ENCODE results near the gene RASGRF2.
"Not testable (repeated sequence)": the region's sequence is repeated elsewhere in the genome, so short reads cannot be mapped to it uniquely, and the experiment has no call there.

The RASGRF2 gene

DNA sequence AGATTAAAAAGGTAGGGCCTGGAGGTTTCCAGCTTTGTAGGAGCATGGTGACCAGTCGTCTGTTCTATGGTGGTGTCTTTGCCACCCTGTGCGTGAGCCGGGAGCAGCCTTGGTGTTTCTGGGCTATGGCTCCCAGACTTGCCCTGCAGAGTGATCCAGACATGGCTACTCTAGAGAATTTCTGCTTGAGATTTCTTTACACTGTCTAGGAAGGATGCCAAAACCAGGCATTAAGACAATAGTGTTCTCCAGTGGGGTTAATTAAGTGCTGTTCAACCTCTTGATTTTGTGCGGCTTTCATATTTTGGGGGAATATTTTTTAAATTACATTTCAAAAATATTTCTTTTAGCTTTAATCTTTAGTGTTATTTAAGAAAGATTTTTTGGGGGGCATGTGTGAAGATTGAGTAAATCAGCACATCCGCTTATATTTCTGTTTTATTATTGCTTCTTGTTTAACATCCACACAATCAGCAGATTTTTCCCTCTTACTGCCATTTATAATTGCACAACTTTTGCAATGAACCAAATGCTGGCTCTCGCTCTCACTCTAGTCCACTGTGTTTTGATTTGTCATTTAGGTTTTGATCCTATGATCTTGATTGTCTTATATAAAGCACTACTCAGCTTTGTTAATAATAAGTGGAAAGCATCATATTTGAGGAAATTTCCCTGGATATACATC lies 110.5 kb downstream of the RASGRF2 start:
- no peak for DNase-seq (ENCODE audit: low read depth in 2 of 2)

GRCh38 chr5:81075041-81075440 lies 114.9 kb downstream of the RASGRF2 start:
- DNase-seq (ENCODE audit: low read depth in 2 of 2), result no peak

- no peak for DNase-seq (ENCODE audit: low read depth in 2 of 2)
These were observed 116.9 kb downstream of the RASGRF2 start for GRCh38 chr5:81077105-81077504.

- DNase-seq (ENCODE audit: low read depth in 2 of 2), result no peak
These were observed 118.8 kb downstream of the RASGRF2 start for GRCh38 chr5:81078930-81079329.

DNA sequence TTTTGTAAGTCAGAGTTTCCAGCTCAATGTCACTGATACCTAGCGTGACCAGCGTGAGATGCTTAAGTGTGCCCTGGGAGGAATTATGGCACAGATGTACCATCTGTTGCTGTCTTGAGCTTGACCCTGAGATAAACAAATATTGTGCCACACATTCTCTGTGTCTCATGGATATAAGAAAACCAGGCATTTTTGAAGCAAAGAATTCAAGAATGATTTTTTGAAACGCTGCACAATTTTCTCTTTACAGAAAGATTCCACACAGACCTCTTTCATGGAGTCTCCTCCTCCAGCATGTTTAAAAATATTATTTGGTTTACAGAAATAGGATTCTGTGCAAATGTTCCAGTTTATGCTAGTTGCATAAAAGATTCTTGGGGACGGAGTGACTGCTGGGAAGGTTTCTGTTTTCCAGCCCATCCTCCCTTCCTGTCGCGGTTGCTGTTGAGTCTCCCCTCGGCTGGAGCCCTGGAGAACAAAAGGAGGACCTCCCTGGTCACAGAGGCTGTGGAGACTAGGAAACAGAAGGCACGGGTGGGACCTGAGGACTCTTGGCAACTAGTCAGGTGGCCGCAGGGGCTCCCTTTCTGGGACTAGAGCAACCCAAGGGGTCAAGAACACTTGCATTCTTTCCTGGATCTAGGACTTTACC lies 120.8 kb downstream of the RASGRF2 start:
- DNase-seq (ENCODE audit: low read depth in 2 of 2), result no peak

DNA sequence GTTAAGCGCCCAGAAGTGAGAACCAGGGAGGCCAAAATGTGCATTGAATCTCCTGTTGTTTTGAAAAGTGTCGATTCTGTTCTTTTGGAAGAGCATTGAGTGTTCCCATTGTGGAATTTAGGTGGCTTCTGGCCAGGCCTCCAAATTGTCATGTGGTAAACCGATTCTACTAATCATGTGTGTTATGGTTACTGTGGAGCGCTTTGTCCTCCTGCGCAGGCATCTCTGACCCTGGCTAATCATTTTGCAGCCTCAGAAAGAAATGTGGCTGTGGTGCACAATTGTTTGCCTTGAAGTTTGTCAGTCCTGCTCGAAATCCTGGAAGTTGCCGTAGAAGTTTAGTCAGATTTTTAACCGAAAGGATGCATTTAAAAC lies 121.3 kb downstream of the RASGRF2 start:
- DNase-seq (ENCODE audit: low read depth in 2 of 2), result no peak

DNA sequence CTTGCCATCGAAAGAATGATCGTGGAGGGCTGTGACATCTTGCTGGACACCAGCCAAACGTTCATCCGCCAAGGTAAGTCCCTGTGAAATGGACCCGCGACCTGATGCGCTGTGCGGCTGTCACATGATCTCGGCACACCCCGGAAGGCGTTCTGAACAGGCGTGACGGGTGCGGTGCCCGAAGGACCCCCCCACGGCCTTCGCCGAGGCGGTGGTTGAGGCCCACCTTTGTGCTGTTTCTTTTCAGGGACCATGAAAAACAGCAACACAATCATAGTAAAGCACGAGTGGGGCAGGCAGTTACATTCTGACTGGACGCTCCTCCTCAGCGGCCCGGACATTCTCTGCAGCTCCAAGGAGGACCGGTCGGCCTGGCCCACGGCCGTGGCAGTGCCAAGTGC lies 126.7 kb downstream of the RASGRF2 start:
- DNase-seq (ENCODE audit: low read depth in 2 of 2), result no peak

GRCh38 chr5:81091199-81091598 lies 131.0 kb downstream of the RASGRF2 start:
- DNase-seq (ENCODE audit: low read depth in 2 of 2), result no peak

DNA sequence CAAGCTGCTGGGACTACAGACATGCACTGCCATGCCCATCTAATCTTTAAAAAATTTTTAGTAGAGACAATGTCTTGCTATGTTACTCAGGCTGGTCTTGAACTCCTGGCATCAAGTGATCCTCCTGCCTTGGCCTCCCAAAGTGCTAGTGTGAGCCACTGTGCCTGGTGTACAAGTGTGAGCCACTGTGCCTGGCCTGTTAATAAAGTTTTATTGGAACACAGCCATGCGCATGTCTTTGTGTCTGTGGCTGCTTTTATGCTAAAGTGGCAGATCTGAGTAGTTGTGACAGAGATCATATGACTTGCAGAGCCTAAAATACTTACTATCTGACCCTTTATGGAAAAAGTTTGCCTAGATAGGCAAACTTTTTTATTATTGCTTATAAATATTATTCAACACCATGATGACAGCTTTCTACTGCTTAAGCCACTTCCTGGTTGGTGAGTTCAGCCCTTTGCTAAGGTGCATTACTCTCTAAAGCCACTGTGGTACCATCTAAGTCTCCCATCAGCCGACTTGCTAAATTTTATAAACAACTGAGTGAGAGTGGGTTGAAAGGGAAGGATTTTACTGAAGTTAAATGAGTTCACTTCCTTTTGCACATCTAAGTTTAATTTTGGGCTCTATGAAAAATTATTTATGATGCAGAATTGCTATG lies 133.5 kb downstream of the RASGRF2 start:
- DNase-seq (ENCODE audit: low read depth in 2 of 2), result no peak

GRCh38 chr5:81095835-81096234 lies 135.7 kb downstream of the RASGRF2 start:
- DNase-seq (ENCODE audit: low read depth in 2 of 2), result no peak

DNA sequence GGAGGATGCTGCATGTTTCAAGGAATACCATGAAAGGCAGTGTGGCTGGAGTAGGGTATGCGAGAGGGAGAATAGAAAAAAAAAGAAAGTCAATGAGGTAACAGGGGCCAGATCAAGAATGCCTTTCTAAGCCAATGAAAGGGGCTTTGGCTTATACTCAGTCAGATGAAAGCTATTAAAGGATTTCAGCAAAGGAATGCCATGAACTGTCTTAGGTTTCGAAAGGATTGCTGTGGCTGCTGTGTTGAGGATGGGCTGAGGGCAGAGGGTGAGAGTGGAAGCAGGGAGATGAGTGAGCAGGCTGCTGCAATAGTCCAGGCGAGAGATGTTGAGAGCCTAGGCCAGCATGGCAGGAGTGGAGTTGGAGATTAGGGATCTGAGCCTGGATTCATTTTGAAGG lies 137.6 kb downstream of the RASGRF2 start:
- no peak for DNase-seq (ENCODE audit: low read depth in 2 of 2)

DNA sequence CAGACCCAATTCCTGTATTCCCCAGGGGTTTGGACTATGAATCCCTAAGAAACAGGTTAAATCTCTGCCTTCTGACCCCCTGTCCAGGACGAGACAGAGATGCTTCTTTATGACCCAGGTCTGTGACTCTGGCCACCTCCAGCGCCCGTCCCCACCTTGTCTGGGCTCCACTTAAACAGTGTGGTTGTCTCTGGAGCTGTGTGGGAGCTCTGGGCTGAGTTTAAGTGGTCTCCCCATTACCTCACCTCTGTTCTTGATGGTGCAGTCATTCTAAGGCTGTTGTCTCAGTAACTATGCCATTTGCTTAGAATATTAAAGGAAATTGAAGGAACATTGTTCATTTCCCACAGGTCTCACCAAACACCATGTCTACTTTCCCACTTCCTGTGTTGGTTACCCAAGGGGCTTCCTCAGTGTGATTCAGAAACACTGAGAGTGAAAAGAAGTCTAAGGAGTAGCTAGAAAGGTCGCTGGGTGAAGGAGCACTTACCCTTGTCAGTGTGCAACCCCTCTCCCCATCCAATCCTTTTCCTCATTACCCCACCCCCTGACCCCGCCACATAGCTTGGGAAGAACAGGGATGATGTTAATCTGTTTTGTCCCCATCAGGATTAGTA lies 145.2 kb downstream of the RASGRF2 start:
- no peak for DNase-seq (ENCODE audit: low read depth in 2 of 2)

DNA sequence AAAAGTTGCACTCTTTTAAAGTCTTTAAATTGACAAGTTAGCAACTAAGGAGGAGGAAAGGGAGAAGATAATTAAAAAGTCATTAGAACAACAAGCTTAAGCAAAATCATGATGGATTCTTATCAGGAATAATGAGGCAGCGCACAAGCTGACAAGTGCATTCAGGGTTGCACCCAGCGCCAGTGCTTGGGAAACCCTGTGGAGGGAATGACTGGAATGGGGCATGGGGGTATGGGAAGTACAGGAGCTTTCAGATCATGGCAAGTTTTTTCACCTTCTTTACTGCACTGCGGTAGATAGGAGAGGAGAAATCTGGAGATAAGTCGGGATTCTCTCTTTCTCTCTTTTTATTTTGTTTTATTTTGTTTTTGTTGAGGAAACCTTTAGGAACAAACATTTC lies 155.1 kb downstream of the RASGRF2 start:
- DNase-seq (ENCODE audit: low read depth in 2 of 2), result no peak

- DNase-seq (ENCODE audit: low read depth in 2 of 2), result no peak
These were observed 157.4 kb downstream of the RASGRF2 start for GRCh38 chr5:81117566-81117965.

- DNase-seq (ENCODE audit: low read depth in 2 of 2), result no peak
These were observed 161.1 kb downstream of the RASGRF2 start for GRCh38 chr5:81121273-81121672.

DNA sequence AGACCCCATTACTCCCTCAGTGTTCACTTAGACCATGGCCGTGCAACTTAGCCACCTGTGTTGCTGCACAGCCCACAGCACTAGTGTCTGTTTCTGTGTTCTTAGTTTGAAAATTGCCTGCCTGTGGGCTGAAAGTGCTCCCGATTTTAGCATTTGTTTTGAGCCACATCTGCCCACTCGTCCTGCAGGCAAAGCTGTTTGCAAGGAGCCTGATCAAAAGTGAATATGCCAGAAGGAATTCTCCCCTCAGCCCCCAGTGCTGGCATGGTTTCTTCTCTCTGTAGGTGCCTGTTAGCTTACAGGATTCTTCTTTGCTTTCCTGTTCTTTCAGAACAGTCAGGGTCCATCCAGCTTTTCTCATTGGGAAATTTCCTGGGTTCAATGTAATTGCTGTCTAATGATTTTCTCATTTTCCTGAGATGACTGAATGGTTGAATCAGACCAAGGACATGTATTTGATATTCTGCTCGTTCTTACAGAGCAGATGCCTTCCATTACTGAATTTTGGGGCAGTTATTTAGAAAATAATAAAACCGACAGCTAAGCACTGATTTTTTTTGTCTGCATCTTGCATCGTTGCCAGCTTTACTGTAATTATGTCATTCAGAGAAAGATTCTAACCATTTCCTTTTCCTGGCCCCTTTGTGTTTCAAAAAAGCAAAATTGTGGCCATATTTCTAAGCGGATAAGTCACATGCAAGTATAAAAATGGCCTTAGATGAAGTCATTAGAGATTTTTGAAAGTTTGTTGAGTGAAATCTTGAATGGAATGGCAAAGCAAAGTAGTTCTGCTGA lies 161.9 kb downstream of the RASGRF2 start:
- DNase-seq (ENCODE audit: low read depth in 2 of 2), result no peak

GRCh38 chr5:81124689-81125088 lies 164.5 kb downstream of the RASGRF2 start:
- not testable (repeated sequence) for DNase-seq (ENCODE audit: low read depth in 2 of 2)

- DNase-seq (ENCODE audit: low read depth in 2 of 2), result no peak
These were observed 165.8 kb downstream of the RASGRF2 start for GRCh38 chr5:81125959-81126358.

DNA sequence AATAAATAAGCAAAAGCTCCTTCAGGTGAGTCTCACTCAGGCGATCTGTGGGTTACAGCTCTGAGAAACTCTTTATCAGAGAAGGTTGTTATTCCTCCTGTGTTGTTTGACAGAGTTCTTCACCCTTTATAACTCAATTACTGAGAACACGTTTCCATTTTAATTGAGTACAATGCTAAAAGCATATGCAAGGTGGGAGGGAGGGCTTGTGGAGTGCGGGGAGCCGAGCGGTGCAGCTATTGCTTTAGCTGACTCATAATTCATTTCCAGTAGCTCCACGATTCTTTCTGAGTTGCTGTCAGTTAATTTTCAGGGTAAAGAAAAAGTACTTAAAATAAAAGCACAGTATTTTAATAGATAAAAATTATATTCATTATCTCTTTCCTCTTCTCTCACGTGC lies 168.3 kb downstream of the RASGRF2 start:
- no peak for DNase-seq (ENCODE audit: low read depth in 2 of 2)

DNA sequence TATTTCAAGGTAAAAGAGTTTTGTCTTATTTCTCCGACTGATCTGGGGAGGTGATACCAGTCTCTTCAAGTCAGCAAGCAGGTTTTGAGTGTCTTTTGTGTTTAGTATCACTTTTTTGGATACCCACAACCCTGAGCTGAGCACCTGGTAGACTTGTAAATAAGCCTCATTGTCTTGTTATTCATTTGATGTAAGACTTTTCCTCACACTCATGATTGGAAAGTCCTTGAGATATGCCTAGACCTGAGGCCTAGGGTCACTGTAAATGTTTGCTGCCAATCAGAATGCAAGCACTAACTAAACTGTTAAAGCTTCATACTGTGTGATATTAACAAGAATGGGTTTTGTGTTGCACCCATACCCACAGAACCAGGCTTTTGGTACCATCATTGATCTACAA lies 172.2 kb downstream of the RASGRF2 start:
- DNase-seq (ENCODE audit: low read depth in 2 of 2), result no peak

GRCh38 chr5:81134066-81134465 lies 173.9 kb downstream of the RASGRF2 start:
- DNase-seq (ENCODE audit: low read depth in 2 of 2), result no peak

GRCh38 chr5:81134566-81134965 lies 174.4 kb downstream of the RASGRF2 start:
- DNase-seq (ENCODE audit: low read depth in 2 of 2), result no peak
